HG03135 (cell line): ENCODE measurements around the gene SNTG2.

Source experiments
- ATAC-seq: cut with Tn5 transposase; IDR thresholded peaks from one replicate; pipeline ENCODE4 v1.9.1; 2021; ENCODE audit warnings: mild to moderate bottlenecking, moderate library complexity; ENCODE audit not compliant: unreplicated experiment

Gene SNTG2

DNA sequence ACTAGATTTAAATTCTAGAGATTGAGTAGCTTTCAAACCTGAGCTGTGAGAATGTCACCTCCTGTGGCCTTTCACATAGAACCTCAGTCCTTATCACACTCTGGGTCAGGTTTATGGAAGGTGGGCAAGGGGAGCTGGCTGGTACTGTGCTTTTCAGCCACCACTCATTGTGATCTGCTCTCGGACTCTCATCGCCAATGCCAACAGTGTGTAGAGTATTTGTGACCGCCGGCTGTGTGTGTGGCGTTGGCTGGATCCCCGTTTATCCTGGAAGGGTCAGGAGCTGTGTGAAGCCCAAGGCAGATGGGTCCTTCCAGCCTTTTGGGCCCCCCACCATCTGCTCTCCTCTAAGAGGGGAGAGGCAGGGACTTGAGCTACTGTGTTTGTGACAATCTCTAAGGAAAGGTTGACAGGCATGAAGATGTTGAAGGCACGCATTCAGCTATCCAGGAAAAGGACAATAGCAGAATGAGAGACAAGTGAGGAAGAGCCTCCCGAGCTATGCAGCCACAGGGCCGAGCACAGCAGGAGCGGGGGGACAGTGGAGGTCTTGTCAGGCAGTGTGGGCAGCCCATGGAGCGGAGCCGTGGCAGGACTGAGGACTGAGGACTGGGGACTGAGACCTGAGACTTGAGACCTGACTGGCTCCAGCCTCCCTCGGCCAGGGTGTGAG, 355.5 kb downstream of the SNTG2 start:
- no peak for ATAC-seq

DNA sequence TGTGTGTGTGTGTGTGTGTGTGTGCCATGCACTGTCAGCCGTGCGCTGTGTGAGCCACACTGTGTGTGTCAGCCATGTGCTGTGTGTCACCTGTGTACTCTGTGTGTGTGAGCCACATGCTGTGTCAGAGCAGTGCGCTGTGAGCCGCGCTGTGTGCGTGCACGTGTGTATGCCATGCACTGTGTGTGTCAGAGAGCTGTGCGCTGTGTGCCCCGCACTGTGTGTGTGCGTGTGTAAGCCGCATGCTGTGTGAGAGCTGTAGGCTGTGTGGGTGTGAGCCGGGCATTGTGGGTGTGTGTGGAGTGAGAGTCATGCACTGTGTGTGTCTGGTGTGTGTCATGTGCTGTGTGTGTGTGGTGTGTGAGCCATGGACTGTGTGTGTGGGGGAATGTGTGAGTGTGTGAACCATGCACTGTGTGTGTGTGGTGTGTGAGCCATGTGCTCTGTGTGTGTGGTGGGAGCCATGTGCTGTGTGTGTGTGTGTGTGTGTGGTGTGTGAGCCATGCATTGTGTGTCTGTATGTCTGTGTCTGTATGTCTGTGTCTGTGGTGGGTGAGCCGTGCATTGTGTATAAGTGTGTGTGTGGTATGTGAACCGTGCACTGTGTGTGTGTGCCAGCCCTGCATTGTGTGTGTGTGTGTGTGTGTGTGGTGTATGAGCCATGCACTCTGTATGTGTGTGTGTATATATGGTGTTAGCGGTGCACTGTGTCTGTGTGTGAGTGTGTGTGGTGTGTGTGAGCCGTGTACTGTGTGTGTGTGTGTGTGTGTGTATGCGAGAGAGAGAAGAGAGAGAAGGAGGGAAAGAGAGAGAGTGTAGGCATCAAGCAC, 356.3 kb downstream of the SNTG2 start:
- no peak for ATAC-seq

DNA sequence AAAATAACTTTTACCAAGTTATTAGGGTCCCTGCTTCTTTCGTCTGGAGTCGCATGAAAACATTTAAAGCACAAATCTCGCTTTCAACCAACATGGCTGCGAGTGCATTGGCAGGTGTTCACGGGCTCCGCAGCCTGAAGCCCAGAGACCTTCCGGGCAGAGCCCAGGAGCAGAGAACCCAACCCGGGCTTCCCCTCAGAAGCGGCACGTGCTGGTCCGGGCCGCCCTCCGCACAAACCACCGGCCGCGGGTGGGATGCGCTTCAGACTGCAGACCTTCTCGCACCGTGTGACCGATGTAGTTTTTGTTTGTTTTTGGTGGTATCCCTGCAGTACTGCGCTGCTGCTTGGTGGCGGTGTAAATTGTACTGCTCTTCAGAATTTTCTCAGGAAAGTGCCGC, 357.0 kb downstream of the SNTG2 start:
- ATAC-seq, result no peak

DNA sequence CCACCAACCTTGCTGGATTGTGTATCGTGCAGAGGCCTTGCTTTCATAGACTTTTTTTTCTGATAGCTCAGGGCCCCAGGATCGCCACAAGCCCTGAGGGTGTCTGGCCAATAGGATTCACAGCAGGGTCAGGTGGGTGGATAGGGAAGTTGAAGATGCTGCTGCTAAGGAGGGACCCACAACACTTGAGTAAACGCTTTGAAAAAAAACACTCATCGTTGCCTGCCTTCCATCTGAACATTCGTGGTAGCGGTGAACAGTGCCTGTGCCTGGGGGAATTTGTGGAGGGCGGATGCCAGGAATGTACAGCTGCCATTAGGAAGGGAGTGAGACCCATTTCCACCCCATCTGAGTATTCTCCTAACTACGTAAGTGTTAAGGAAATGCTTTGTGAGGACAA, 358.0 kb downstream of the SNTG2 start:
- no peak for ATAC-seq

DNA sequence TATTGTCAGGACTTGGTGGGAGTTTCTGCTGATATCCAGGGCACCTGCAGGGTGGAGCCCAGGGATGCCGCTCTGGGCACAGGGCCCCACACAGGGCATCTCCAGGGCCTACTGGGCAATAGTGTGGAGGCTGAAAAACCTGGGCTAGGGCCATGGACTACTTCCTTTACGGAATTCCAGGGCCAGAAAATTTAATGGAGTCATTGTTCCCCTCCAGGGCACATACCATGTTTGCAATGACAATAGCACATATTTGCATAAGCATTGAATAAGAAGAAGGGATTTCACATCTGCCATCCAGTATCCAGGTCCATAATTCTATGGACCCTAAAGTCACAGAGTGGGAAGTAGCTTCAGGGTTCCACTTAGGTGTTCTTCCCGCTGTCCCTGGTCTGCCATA, 358.9 kb downstream of the SNTG2 start:
- no peak for ATAC-seq

DNA sequence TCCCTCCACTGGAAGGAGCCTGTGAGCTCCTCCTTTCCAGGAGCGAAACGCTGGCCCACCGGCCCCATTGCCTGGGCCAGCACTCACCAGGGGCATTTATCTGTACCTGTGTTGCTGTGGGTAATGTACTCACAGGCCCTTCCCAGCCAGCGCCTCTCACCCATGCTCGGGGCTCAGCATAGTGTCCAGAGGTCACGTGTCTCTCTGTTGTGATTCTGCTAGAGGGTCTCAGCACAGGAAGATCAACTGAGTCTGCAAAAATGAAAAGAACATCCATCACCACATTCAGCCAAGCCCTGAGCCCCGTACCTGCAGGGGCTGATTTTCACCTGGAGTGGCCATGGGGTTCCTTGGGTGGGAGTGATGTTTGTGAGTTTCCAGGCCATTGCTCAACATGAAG, 359.6 kb downstream of the SNTG2 start:
- no peak for ATAC-seq

DNA sequence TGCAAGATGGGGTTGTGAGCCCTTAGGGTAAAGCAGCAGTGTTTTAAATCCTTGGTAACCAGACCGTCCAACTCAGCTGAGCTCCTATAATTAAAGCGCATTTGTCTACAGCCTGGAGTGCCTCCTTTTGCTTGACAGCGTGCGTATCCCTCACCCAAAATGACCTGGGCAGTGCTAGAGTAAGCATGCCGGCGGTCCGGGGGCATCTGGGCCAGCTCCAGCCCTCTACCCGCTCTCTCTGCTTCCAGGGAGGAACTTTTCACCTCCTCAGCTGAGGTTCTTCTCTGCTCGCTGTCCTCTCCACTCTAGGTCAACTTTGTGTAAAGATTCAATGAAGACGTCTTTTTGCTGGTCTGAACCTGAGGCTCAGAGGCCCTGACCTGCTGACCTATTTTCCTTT, 360.2 kb downstream of the SNTG2 start:
- ATAC-seq, result no peak

DNA sequence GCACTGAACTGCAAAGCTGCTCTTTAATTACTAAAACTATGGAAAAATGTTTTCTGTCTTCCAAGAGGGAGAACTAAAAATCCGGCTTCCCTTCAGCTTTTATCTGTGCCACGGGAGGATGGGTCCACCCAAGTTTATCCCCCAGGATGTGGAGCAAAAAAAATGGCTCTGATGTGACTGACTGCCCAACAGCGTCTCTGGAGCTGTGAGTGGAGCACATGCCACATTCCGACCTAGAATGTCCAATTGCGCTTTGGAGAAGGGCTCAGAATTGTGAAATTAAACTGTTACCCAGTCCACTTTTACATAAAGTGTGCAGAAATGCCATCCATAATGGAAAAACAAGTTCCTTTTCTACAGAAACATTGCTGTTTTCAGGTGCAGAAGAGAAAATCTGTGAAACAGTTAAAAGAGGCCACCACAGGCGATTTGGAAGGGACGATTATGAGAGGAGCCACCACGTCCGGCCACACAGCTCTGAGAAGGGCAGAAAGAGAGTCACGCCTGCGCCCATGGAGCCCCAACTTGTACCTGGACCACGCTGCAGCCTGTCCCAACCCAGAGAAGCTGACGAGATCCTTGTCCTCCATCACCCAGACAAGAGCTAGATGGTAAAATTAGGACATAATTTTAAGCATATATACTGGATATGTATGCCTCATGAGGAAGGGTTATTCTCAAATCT, 362.7 kb downstream of the SNTG2 start:
- ATAC-seq, result no peak

DNA sequence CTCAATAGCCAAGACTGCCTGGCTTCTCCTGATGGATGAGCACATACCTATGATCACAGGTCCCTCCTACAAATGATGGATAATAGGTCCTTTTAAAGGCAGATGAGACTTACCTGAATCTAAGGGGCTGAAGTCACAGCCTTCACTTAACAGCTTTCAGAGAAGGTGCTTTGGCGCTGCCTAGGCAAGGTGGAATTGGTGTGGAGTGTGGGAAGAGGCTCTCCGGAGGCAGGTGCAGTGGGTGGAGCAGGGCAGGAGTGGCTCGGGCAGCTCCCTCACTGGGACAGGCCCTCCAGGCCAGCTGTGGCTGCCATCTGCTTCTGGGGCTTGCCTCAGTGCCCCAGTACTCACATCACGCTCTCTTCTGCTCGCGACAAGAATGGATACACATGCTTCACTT, 363.6 kb downstream of the SNTG2 start:
- ATAC-seq, result no peak

DNA sequence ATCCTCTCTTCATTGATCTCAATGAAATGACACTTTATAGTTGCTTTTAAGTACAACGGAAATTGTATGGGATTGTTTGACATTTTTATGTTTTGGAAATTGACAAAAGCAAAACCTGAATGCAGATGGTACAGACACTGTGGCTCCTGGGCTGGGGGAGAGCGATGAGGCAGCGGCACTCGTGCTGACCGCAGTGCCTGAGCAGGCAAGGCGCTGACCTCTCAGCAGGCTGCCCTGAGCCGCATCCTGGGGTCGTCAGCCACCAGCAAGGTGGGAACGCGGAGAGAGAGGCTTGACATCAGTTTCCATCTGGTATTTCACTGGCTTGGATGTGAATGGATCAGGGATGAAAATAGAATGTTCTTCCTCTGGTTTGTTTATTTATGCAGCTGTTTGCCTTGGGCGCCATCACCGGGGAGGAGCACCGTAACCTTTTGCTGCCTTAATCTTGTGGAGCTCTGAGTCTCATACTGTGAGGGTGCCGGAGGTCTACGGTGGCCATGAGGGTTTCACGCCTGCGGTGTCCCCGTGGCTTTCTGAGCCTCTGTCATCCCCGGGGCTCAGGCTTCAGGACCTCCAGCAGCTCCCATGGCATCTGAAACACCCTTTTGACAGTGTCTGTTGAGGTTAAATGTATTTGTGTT, 367.8 kb downstream of the SNTG2 start:
- no peak for ATAC-seq

DNA sequence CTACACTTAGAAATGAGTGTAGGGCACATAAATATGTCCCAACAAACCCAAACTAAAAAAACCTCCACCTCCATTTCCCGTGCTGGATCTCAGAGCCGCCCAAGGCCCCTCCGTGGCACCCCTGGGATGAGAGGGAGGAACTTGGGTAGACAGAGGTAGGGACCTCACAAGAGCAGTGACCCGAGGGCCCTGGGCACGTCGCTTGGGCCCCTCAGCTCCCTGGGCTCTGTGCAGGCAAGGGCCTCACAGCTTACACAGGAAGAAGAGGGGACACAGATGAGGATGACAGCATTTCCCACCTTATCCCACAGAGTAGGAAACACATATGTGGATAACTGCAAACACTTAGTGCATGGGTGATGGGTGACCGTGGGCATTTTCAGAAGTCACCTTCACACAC, 368.7 kb downstream of the SNTG2 start:
- no peak for ATAC-seq

DNA sequence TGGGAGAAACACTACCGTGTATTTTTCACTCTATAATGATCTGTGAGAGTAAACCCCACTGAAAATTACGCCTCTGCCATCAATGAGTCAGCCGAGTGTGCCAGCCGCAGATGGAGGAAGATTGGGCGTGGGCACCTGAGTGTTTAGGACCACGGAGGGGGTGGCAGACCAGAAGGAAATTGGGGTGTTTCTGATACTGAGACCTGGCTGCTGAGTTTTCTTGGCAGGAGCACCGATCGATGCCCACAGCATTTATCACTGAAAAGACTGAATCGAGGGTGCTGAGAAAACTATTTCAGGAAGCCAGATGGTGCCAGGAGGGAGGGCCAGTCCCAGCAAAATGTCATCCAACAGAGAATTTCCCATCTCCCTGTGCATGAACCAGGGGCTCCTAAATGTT, 370.7 kb downstream of the SNTG2 start:
- no peak for ATAC-seq

DNA sequence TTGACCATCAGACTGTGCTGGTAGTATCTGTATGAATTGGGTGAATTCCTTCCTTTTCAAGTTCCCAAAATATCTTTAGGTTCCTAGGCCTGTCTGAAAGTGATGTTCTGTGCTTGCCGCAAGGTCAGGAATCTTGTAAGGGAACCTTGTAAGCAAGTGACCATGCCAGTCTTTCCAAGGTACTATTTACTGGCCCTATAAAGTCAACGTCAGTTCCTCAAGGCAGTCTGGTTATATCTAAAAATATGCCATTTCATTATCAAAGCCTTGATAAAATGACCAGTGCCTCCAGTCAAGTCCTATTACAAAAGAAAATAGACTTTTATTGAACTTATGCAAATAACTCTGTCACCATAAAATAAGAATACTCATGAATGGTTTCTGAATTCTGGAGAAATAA, 374.2 kb downstream of the SNTG2 start:
- ATAC-seq, result no peak

DNA sequence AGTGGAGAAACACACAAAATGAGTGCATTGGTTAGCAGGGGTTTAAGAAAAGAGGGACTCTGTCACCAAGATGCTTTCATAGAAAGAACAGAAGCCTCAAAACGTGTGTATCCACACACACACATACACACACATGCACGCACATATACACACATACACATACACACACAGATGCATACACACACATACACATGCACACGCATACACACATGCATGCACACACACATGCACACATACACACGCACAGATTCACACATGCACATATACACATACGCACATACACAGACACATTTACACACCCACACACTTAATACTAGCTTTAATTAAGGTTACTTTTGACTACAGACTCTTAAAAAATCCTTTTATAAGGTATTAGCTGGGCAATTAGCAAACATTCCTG, 378.0 kb downstream of the SNTG2 start:
- no peak for ATAC-seq

DNA sequence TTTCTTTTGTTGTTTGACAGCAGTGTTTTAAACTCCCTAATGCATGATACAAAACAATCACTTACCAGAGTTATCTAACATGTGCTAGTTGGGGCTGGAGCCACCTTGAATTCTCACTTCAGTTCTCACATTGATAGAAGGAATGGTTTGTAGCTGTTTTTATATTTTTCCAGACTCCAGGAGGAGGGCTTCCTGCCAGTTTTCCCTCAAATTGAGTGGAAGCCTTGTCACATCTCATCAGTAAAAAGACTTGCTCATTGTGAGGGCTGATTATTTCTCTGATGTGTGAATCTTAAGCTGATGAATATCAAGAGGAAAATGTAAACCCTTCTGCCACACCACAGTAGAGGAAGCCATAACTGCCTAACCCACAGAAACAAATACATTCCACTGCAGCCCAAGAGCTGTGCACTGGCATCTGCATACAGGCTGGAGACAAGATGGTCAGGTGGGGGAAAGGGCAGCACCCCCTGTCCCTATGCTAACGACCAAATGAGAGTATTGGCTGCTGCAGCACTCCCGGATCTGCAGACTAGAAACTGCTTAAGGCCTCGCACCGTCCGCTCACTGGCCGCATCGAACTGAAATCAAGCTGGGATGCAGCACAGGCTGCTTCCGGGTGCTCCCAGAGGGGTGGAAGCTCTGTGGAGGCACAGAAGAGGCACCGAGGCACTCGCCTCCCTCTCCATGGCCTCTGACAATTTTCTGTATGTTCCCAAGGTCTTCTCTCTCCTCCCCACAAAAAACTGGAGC, 388.9 kb downstream of the SNTG2 start:
- no peak for ATAC-seq

DNA sequence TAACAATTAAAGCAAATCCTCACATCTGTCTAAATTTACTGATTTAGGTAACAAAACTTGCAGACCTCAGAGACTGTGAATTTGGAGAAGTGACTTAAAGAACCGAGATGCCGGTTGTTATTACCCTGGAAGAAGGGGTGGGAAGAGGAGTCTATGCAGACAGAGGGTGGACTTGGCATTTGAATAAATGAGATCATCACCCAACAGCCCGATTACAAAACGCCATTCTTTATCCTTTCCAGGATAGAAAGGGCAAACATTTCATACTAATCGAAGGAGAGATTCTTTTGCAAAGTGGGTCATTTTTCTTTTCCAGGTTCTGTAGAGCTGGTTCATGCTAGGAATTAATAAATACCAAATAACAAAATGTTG, 389.5 kb downstream of the SNTG2 start:
- ATAC-seq, result no peak

DNA sequence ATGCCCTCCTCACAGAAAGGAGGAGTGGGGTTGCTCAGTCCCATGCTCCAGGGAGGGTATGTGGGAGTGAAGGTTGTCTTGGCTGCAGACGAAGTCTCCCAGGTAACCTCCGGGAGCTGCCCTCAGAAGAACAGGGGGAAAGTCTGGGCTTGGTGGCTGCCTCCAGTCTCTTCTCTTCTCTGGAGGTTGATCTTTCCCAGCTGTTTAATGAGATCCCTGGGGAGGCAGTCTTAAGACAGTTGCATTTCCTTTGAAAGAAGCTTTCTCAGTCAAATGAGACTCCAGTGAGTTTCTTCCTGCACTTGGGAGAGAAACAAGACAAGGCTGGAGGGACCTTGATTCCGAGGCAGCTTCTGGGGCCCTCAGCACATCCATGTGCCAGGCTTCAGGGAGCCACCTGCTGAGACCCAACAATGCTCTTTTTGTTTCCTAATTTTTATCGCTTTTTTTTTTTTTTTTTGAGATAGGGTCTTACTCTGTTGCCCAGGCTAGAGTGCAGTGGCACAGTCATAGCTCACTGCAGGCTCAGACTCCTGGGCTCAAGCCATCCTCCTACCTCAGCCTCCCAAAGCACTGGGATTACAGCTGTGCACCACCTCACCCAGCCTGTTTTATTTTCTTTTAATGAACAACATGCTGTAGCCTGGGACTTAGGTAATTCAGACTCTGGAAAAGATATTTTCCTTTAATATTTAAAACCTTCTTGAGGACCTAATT, 390.9 kb downstream of the SNTG2 start:
- no peak for ATAC-seq

DNA sequence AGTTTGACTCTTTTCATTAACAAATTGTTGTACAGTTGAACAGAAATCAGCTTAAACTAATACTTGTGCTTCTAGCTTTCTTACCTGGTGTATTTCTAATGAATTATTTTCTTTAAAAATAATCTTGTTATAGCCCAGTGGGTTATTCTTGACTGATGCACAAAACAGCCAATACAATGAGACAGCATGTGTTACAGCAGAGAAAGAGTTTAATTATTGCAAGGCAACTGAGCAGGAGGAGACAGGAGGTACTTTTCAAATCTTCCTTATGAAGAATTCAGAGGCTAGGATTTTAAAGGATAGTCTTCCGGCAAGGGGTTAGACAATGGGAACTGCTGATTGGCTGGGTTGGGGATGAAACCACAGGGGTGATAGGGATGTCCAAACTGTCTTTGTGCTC, 398.1 kb downstream of the SNTG2 start:
- no peak for ATAC-seq

DNA sequence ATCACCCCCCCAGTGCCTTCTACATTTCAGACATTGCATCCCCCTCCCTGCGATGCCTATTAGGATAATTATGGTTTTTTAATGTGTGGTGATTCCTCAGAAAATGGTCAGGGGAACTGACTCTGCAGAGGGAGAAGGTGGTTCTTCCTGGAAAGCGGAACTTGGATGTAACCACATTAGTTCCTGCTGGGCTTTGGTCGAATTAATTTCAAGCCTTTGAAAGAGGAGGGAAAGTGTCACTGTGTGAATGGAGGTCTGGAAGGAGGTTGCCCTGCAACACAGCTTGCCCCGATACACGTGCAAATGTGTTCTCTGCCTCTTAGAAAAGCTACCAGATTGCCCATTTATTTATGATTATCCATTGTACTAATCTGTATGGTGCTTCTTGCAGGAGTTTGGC, 399.5 kb downstream of the SNTG2 start:
- ATAC-seq, result no peak

DNA sequence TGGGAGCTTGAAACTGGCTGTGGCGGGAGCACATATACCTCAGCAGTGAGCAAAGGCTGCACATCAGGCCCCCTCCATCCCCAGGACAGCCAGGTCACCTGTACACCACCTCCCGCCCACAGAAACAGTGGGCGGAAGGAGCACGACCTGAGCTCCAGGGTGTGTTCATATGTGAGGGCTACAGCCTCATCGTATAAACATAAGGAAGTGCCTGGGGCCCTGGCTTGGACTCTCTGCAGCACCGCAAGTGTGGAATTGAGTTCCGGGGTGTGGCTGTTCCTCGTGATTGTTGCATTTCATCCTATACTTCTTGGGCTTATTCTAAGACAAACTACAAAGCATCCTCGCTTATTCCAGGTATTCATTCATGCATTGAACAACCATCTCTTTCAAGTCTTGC, 402.5 kb downstream of the SNTG2 start:
- ATAC-seq, result no peak
